Dermis blood vessel endothelial cell (primary cell): Measurements from ENCODE around the gene SNRPD3. TPM values are rescaled to one million over a fixed set of nuclear protein-coding genes. Genes with fewer than 3 reads are reported as not detected.

Experiments used
- DNase-seq: peaks from one replicate; pipeline ENCODE4 v3.0.0; 2010
- total RNA-seq: library from RNA; depleted of rRNA; stranded (reverse); fragments of >200 nt; gene quantifications from 2 replicates; pipeline ENCODE4 v1.2.3, GENCODE V29; 2014

SNRPD3 gene
- total RNA-seq, 1 donor from 2014 or later: 196 TPM

- no peak for DNase-seq
These were observed 21.0 kb downstream of the SNRPD3 start for GRCh38 chr22:24576778-24577177.

DNA sequence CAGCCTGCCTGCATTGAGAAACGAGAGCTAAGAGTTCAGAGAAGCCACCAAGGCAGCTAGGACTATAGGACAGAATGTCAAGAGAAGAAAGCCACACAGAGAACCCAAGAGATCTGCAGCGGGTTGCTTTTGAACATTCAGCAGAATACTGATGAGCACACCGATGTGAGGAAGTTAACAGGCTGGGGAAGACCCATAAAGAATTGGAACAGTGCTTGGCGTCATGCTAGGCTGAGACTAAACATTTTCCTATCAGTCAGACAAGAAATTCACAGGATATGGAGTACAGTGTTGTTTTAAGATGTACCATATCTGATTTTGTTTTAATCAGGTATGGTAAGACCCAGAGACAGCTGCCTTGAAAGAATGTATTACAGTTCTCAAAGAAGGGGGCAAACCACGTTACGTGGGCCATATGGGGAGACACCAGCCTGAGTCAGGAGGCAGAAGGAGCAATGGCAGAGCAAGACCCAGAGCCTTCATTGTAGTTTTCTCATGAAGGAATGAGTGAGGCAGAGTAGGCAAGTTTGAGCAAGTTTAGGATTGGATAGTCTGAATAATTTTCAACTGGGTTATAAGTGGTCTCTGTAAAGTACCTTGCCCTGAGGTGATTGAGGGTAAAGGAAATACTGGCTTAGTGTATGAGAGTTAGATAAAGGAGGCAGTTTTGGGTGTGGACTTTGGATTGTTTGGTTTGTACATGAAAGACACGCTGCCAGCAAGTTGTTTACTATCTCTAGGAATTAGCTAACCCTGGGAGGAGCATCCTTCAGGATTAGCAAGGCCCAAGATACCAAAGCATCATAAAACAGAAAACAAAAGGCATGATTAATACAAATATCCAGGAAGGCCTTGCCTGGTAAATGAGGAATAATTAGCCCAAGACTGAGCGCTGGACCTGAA lies 22.8 kb downstream of the SNRPD3 start:
- no peak for DNase-seq

DNA sequence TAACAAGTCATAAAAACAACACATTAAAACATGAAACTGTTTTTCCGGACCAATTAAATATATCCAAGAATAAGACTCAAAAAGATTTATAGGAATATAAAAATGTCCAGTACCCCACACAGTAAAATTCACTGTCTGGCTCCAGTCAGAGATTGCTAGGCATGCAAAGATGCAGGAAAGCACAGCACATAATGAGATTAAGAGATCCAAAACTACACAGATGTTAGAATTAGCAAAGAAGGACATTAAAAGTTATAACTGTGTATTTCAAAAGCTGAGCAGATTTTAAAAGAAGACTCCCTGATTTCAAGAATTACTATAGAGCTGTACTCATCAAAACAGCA lies 23.4 kb downstream of the SNRPD3 start:
- DNase-seq: no peak

- no peak for DNase-seq
These were observed 24.5 kb downstream of the SNRPD3 start for GRCh38 chr22:24580276-24580675.

DNA sequence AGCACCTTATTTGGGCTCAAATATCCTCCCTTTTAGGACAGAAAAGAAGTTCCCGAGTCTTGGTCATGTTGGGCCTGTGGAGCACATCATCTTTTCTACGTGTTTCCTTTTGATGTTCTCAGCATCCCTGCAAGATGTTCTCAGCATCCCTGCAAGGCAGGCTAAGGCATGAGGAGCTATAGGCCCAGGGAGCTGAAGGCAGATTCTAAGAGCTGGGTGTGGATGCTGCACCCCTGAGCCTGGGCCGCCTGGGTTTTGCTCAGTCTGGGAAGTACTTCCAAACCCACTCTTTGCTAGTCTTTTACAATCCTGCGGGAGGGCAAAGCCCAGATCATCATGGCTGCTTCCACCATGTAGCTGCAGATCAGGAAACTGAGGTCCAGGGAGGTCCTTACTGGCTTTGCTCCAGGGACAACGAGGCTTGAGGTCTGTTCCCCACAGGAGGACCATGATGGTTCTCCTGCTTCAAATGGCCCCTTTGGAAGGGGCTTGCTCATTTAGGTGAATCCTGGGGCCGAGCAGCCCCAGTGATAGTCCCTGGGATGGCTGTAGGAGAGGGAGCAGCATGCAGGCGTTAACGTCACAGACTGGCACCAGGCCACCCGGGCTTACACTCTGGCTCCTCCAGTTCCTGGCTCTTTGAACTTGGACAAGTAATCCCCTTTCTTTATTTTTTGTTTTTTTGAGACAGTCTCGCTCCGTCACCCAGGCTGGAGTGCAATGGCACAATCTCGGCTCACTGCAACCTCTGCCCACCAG lies 26.4 kb downstream of the SNRPD3 start:
- DNase-seq: no peak

- no peak for DNase-seq
These were observed 27.7 kb downstream of the SNRPD3 start for GRCh38 chr22:24583221-24584165.

DNA sequence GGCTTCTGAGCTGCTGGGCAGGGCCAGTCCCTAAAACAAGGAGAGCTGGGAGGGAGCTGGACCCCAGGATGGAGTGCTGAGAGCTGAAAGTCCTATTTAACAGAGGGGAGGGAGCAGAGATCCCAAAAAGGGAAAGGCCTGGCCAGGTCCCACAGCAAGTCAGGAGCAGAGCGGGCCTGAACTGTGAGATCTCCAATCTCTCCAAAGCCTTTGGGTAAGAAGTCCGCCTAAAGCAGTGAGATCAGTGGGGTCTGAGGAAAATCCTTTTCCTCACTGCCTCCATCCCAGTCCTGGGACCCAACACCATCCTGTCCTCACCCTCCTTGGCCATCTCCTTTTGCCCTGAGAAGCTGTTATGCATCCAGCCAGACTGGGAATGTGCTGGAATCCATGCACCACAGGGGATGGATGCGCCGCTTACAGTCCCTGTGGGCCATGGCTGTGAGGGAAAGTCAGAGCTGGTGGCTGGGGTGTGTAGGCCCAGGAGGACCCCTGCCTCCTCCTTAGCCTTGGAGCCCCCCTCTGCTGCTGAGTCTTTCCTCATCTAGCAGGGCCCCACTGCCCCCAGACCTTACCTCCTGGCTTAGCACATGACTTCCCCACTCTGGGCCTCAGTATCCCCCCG lies 28.5 kb downstream of the SNRPD3 start:
- no peak for DNase-seq

DNA sequence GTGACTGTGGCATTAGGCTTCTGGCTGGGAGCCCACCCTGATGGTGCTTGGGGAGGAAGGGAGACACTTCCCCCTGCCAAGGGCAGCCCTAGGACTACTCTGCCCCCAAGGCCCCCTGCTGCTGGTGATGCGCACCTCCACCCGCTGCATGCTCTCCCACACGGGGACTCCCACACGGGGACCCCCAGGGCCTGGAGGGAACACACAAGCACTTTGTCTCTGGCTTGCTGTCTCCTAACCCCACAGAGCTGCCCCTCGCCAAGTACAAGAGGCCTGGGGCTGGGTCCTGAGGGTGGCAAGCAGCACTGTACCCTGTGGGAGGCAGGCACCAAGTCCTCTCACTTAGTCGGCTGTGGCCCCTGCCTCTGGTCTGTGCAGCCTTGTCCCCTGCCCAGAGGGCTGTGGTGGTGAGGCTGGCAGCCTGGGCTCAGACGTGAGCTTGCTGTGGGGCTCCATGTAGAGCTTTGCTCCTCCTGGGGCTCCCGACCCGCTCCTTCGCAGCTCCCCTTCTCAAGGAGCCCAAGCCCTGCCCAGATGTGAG lies 29.1 kb downstream of the SNRPD3 start:
- DNase-seq: no peak

DNA sequence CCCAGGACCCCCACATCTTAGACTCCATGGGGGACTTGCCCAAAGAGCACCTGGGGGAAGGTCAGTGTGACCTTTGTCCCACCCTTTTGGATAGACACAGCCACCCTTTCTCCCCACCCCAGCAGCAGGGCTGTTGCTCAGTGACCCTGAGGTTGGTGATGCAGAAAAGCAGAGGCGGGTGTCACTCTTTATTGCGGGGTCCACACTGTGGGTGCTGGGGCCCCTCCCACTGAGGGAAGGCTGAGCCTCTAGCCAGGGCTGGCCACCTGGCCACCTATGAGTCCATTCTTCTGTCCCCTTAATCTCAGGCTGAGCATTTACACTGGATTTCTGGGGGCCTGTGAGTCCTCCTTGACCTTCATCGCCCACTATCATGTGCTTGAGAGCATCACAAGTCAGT lies 29.7 kb downstream of the SNRPD3 start:
- no peak for DNase-seq

DNA sequence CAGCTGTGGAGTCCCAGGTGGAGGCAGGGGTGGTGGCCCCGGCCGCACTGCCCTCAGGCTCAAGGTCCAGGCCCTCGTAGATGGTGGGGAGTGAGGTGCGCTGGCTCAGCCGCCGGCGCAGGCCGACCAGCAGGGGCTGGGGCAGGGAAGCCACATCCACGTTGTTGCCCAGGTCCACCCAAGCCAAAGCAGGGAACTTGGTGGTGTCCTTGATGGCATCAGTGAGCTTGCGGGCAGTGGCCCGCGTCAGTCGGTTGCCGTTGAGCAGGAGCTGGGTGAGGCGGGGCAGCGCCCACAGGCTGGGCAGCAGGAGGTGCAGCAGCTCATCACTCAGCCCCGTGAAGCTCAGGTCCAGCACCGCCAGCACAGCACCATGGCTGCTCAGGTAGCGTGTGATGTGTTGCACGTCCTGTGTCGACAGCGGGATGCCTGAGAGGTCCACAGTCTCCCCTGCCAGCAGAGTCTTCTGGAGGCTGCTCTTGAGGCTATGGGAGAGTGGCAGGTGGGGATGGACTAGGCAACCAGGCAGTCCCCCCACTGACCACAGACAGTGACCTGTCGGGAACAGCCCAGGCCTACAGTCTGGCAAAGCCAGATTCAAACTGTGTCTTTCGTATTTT lies 30.2 kb downstream of the SNRPD3 start:
- DNase-seq: no peak

GRCh38 chr22:24587251-24587650 lies 31.5 kb downstream of the SNRPD3 start:
- no peak for DNase-seq

- no peak for DNase-seq
These were observed 32.1 kb downstream of the SNRPD3 start for GRCh38 chr22:24587948-24588347.

DNA sequence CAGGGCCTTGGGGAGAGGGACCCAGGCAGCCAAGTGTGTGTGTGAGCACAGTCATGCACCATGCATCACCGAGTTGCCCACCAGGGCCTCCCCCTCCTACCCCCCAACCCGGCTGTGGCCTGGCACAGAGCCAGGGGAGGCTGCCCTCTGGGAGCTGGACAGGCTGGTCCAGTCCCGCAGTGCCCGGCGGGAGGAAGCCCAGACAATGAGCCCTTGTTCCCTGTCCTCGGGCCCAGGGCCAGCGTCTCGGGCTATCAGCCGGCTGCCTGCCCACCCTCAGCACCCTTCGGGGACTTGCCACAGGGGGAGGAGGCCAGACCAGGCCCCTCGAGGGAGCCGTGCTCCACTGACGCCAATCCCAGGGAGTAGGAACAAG lies 32.6 kb downstream of the SNRPD3 start:
- DNase-seq: no peak

DNA sequence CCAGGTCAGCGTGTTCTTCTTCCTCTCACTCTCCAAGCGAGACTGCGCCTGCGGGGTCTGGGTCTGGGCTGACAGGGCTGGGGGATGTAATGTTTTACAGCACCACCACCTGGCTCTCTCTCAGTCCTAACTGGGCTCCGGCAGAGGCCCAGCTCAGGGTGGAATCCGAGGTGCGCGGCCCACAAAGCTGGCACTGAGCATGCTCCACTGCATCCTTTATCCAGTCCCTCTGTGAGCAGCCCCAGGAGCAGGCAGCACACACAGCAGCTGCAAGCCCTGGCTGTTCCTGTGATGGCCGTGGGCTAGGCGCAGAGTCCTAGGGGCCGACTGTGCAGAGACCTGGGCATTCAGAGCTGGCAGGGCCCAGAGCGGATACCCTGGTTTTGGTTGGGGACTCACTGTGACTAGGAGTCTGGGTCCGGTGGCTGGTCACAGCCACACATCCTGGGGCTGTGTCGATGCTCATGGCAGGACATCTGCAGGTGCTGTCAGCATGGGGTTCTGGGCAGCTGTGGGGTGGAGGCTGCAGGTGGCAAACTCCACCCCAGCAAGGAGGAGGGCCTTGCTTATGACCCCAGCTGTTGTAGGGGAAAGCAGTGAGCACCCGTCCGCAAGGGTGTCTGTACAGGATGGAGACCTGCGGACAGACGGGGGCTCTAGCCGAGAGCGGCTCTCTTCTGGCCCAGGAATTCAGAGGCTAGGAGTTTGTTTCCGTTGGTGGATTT lies 33.1 kb downstream of the SNRPD3 start:
- DNase-seq: no peak

GRCh38 chr22:24589518-24590030 lies 33.8 kb downstream of the SNRPD3 start:
- no peak for DNase-seq

DNA sequence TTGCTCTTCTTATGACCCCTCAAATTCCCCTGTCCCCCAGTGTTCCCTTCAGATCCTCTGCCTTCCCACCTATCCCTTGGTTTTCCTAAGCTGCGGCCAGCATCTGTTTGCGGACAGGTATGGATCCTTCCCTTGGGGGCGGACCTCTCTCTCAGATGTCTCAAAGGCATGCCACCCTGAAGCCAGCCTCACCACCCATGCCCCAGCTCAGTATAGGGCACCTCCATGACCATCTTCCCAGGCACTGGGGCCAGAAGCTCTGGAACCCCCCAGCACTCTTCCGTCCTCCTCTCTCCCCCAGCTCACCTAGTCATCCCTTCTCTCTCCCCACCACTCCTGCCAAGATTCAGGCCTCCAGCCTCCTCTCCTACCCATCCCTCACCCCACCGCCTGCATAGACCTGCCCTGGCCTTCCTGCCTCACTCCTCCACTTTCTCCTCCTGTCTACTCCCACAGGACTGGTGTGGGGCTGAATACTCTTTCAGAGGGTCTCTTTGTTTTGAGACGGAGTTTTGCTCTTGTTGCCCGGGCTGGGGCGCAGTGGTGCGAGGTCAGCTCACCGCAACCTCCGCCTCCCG lies 34.9 kb downstream of the SNRPD3 start:
- no peak for DNase-seq

DNA sequence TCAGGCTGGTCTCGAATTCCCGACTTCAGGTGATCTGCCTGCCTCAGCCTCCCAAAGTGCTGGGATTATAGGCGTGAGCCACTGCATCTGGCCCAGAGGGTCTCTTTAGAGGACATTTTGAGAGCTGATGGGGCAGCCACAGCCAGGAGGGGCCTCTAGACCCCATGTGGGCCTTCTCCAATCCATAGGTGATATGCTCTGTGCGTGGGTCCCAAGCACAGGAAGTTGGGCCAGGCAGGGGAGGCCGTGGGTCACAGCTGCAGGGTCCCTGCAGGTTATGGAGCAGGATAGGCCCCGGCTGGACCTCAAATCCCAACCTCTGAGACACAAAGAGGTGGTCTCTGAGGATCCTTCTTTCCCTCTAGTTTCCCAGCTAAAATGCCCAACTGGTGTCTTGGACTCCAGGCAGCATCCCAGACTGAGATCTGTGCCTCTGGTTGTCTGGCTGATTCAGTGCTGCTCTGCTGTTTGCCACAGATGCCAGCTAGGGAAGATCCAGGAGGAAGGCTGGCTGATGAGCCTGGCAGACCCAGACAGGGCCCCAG lies 35.6 kb downstream of the SNRPD3 start:
- no peak for DNase-seq

DNA sequence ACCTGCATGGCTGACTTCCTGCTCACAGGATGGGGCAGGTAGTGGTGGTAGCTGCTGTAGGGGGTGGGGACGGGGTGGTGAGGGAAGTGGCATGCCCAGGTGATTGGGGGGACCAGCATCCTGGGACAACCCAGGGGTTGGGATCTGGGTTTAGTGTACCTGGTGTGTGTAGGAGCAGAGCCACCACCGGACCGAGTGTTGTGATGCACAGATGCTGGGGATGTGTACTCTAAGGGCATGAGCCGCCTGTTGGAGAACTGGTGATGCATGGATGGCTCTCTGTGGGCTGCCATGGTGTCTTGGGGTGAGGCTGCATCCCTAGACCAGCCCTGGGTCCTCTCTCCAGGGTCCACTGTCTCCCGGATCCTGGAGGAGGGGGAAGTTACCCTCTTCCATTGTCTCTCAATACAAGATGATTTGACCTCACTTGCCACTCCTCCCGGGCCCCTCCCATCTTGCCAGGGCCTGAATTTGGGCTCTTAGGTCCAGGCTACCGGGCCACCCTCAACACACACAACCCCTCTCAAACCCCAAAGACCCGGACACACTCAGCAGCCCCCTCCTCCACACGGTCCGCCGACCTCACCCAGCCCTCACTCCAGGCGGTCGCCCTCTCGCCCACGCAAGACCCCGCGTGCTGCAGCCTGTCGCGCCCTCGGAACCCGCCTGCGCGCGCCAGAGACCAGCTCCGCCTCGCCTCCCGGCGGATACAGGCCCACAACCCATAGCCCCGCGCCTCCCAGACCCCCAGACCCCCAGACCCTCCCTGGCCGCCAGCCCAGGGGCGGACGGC lies 36.5 kb downstream of the SNRPD3 start:
- no peak for DNase-seq
